Measurements from ENCODE around the gene SUN1.

DNA sequence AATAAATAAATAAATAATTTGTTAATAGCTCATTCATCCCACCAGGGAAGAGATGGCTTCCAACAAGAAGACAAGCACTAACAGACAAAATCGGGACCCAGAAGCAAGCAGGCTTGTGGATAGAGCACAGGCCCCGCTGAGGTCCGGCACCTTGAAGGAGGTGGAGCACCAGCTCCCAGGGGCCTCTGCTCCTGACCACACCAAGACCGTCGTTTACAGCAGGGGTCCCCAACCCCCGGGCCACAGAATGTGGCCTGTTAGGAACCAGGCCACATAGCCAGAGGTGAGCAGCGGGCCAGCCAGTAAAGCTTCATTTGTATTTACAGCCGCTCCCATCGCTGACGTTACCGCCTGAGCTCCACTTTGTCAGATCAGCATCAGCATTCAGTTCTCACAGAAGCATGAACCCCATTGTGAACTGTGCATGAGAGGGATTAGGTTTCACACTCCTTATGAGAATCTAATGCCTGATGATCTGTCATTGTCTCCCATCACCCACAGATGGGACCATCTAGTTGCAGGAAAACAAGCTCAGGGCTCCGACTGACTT is 33.3 kb upstream of the SUN1 start:
- no peak for TF ChIP-seq POLR2A (IDR thresholded peaks at IDR 0.05)
- TF ChIP-seq, protein P1, sequence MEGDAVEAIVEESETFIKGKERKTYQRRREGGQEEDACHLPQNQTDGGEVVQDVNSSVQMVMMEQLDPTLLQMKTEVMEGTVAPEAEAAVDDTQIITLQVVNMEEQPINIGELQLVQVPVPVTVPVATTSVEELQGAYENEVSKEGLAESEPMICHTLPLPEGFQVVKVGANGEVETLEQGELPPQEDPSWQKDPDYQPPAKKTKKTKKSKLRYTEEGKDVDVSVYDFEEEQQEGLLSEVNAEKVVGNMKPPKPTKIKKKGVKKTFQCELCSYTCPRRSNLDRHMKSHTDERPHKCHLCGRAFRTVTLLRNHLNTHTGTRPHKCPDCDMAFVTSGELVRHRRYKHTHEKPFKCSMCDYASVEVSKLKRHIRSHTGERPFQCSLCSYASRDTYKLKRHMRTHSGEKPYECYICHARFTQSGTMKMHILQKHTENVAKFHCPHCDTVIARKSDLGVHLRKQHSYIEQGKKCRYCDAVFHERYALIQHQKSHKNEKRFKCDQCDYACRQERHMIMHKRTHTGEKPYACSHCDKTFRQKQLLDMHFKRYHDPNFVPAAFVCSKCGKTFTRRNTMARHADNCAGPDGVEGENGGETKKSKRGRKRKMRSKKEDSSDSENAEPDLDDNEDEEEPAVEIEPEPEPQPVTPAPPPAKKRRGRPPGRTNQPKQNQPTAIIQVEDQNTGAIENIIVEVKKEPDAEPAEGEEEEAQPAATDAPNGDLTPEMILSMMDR (IDR thresholded peaks at IDR 0.05) = no peak
- TF ChIP-seq POLR2AphosphoS5 (IDR thresholded peaks at IDR 0.05) = no peak

All from breast epithelium (tissue), 3 donors.